NB4 (cell line): ENCODE measurements around the gene BATF3.

Source experiments
- DNase-seq: peaks from one replicate; pipeline ENCODE4 v3.0.0; 2010; ENCODE audit warnings: low read depth
- H3K4me3 ChIP-seq: one replicate; pipeline ENCODE4 v1.5.1; 2011; ENCODE audit warnings: mild to moderate bottlenecking, low read depth, low read length, moderate library complexity
- CTCF ChIP-seq: IDR thresholded peaks from one replicate; pipeline ENCODE4 v1.5.1; 2012; ENCODE audit warnings: low read depth, low read length
- MAX ChIP-seq: IDR thresholded peaks from 2 replicates; pipeline ENCODE4 v1.6.1; 2011; ENCODE audit warnings: low read depth, low read length
- MYC ChIP-seq: IDR thresholded peaks from 2 replicates; pipeline ENCODE4 v1.6.1; 2011; ENCODE audit warnings: low read depth, low read length
- POLR2A ChIP-seq: IDR thresholded peaks from 2 replicates; pipeline ENCODE4 v1.6.1; 2011; ENCODE audit warnings: mild to moderate bottlenecking; ENCODE audit not compliant: insufficient read length; ENCODE audit errors: extremely low read depth

The BATF3 gene

DNA sequence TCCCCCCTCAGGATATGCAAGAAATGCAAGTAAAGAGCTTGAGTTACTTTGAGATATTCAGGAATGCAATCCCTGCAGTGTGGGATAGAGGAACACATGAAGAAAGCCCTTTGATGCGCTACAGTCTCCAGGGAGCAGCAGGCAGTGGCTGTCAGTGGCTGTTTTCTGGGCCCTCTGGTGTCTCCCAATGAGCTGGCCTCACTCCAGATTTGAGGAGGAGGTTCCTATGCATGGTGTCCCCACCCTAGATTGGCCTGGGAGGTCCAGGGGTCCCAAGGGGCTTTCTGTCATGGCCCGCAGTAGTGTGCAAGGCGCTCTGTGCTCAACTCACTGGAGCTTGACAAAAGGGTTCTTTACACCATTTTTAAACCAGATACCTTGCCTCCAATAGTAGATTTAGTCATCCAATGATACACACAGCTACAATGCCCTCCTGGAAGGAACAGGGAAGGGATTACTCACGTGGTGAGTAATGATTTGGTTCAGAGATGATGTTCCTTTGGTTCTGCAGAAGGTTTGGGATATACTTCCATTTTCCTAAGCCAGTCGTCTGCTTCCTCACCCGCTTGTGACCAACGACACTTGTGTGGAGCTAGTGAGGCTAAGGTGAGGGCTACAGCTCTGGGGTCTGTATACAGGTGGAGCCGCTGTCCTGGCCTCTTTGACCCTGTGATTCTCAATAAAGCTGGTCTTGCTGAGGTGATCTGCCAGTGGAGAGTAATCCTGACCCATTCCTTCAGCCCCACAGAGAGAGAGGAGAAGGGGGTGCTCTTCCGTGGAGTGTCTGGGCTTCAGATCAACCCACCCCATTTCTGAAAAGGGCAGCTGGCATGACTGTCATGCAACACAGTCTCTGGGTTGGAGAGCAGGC, 6.6 kb downstream of the BATF3 start:
- TF ChIP-seq POLR2A (no peak), MAX (no peak), CTCF (no peak), MYC (no peak)
- no peak for DNase-seq

DNA sequence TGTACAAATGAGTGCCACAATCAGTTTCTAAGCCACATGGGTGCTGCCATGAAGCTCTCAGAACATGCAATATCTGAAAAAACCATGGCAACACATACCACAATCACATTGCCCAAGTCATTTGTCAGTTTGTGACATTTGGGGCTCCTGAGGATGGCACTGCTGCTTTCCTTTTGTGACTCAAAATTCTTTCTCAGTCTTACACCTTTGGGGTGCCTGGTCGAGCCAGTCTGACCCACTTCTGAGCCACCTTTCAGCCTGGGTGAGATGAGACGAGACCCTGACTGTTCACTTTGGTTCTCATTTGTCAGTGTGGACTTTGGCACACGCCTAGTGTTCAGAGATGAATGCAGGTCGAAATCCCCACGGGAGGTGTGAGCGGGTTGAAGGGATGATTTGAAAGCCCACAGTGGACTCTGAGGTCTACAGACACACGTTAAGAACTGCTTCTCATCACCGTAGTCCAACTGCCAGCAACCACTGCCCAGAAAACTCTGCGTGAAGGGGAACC, 8.0 kb downstream of the BATF3 start:
- H3K4me3 ChIP-seq, result no peak overlapping the region
- no peak for DNase-seq
- TF ChIP-seq POLR2A (no peak), CTCF (no peak), MYC (no peak), MAX (no peak)

More for the DNA sequence above, 6.6 kb downstream of the BATF3 start:
- no peak overlapping the region for H3K4me3 ChIP-seq

DNA sequence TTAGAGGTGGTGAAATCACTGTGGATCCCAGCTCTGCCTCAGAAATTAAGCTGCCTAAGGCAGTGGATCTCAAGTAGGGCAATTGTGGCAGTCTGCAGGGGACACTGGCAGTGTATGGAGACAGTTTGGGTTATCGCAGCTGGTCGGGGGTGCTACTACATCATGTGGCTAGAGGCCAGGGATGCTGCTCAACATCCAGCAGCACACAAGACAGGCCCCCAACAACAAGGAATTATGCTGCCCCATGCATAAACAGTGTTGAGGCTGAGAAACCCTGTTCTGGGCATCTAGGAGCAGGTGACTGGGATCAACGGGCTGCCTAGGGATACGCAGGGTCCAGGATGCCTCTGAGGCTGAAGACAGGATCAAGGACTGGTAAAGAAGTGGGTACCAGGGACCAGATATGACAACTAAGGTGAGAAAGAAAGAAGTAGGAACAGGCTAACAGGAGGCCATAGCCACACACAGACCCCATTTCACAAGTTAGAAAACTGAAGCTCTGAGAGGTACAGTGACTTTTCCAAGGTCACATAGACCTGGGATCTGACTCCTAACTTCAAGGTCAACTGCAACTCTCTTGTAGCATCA, 8.7 kb downstream of the BATF3 start:
- H3K4me3 ChIP-seq, result no peak overlapping the region
- DNase-seq, result no peak
- no peak for TF ChIP-seq POLR2A
- TF ChIP-seq MYC, result no peak
- no peak for TF ChIP-seq MAX
- TF ChIP-seq CTCF, result no peak

- H3K4me3 ChIP-seq, result no peak overlapping the region
- DNase-seq, result no peak
- no peak for TF ChIP-seq CTCF
- TF ChIP-seq MAX, result no peak
- TF ChIP-seq POLR2A, result no peak
- TF ChIP-seq MYC, result no peak
Observed at GRCh38 chr1:212689758-212690529, 9.7 kb downstream of the BATF3 start.

DNA sequence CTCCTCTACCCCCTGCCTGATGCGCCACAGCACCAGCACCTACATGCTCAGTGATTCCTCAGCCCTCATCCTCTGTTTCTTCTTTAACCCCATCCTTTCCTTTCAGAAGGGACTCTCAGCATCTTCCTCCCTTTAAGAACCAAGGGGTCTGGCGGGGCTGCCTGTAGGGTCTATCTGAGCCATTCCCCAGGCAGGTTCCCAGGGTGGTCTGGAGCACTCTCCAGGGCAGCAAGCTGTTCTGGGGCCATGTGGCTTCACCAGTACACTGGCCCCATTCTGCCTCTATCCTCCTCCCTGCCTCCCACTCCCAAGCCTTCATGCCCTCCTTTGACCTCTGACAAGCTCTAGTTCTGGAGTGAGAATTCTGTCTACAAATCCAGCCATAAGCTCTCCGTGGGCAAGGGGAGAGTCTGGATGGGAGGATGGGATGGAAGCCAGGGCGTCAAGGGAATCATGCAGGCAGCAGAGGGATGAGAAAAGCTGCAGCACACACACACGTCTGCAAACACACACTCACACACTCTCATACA, 10.4 kb downstream of the BATF3 start:
- no peak for DNase-seq
- H3K4me3 ChIP-seq, result no peak overlapping the region
- TF ChIP-seq CTCF, result no peak
- TF ChIP-seq MAX, result no peak
- no peak for TF ChIP-seq MYC
- no peak for TF ChIP-seq POLR2A
